ENCODE data around the gene CWC27.

The CWC27 gene

GRCh38 chr5:64768358-64769312 is at the start of gene CWC27, which contains the start of gene SREK1IP1:
TSS of gene CWC27 (plus strand) at chr5:64768930. CDS start at chr5:64769147, 217 bp downstream.
TSS of gene SREK1IP1 (minus strand) at chr5:64768691. CDS start at chr5:64768517, 174 bp downstream.
- DNase-seq = peak; percentile 76 to 81

- DNase-seq = no peak
Measured at GRCh38 chr5:64722588-64722987, 46.1 kb upstream of the CWC27 start.

GRCh38 chr5:64727150-64727549 is 41.6 kb upstream of the CWC27 start:
- DNase-seq = no peak

GRCh38 chr5:64742411-64742810 is 26.3 kb upstream of the CWC27 start:
- no peak for DNase-seq

- no peak for DNase-seq
Measured at GRCh38 chr5:64742821-64743220, 25.9 kb upstream of the CWC27 start.

GRCh38 chr5:64744914-64745313 is 23.8 kb upstream of the CWC27 start:
- DNase-seq = no peak

- DNase-seq = no peak
Measured at GRCh38 chr5:64746446-64746845, 22.3 kb upstream of the CWC27 start.

- DNase-seq = no peak
Measured at GRCh38 chr5:64749385-64749784, 19.3 kb upstream of the CWC27 start.

- DNase-seq = no peak
Measured at GRCh38 chr5:64754066-64754465, 14.7 kb upstream of the CWC27 start.

GRCh38 chr5:64758901-64759300 is 9.8 kb upstream of the CWC27 start:
- no peak for DNase-seq

- DNase-seq = no peak
Measured at GRCh38 chr5:64759960-64760660, 8.6 kb upstream of the CWC27 start.

- no peak for DNase-seq
Measured at GRCh38 chr5:64763948-64764503, 4.7 kb upstream of the CWC27 start.

GRCh38 chr5:64765804-64766504 is 2.8 kb upstream of the CWC27 start:
- no peak for DNase-seq

GRCh38 chr5:64766941-64767340 is 1.8 kb upstream of the CWC27 start:
- no peak for DNase-seq

GRCh38 chr5:64767959-64768357 is 772 bp upstream of the CWC27 start:
- peak in 1 of 2 donors; percentile 2 for DNase-seq

- DNase-seq = no peak
Measured at GRCh38 chr5:64769855-64770254, 1.1 kb downstream of the CWC27 start.

- DNase-seq = no peak
Measured at GRCh38 chr5:64771736-64772135, 3.0 kb downstream of the CWC27 start.

GRCh38 chr5:64773533-64773932 is 4.8 kb downstream of the CWC27 start:
- no peak for DNase-seq

GRCh38 chr5:64775291-64775690 is 6.6 kb downstream of the CWC27 start:
- no peak for DNase-seq

- peak; percentile 75 to 76 for DNase-seq
Measured at GRCh38 chr5:64784451-64785025, 15.8 kb downstream of the CWC27 start.

GRCh38 chr5:64786372-64786771 is 17.6 kb downstream of the CWC27 start:
- DNase-seq = no peak

GRCh38 chr5:64788156-64788555 is 19.4 kb downstream of the CWC27 start:
- no peak for DNase-seq

GRCh38 chr5:64789457-64789856 is 20.7 kb downstream of the CWC27 start:
- no peak for DNase-seq

Data from activated CD4-positive, alpha-beta T cell treated with anti-CD3 and anti-CD28 coated beads for 4 hours (primary cell).